GM23338 (cell line): Measurements from ENCODE around the gene TMEM138. TPM values are rescaled to one million over a fixed set of nuclear protein-coding genes. Genes with fewer than 3 reads are reported as not detected.

Experiments used
- ATAC-seq: fragments of 200-7000 bp; cut with Tn5 transposase; 3 replicates; pipeline ENCODE4 v1.9.1; 2020
- DNase-seq: peaks from one replicate; pipeline ENCODE4 v3.0.0-alpha.2; 2015; ENCODE audit warnings: low spot score
- H2AFZ ChIP-seq: fragments of 200-600 bp; sonication (generic); 2 replicates; pipeline ENCODE4 v1.8.0; 2016; ENCODE audit warnings: antibody characterized with exemption, mild to moderate bottlenecking, moderate library complexity
- H3F3A ChIP-seq: fragments of 200-600 bp; sonication (generic); replicated peaks from 2 replicates; pipeline ENCODE4 v1.8.0; 2017; ENCODE audit warnings: antibody characterized with exemption, mixed run types, low read depth
- H3K27ac ChIP-seq: fragments of 200-600 bp; sonication (generic); 2 replicates; pipeline ENCODE4 v1.6.1; 2016; ENCODE audit warnings: low read depth
- H3K27me3 ChIP-seq: fragments of 200-600 bp; sonication (generic); 2 replicates; pipeline ENCODE4 v1.8.0; 2016; ENCODE audit warnings: mild to moderate bottlenecking, mixed run types, moderate library complexity; ENCODE audit not compliant: insufficient read depth
- H3K36me3 ChIP-seq: fragments of 200-600 bp; sonication (generic); 2 replicates; pipeline ENCODE4 v1.8.0; 2016; ENCODE audit warnings: mild to moderate bottlenecking; ENCODE audit not compliant: insufficient read depth
- H3K4me1 ChIP-seq: fragments of 200-600 bp; sonication (generic); 2 replicates; pipeline ENCODE4 v1.8.0; 2016; ENCODE audit warnings: mild to moderate bottlenecking, moderate library complexity; ENCODE audit not compliant: insufficient read depth
- H3K4me2 ChIP-seq: fragments of 200-600 bp; sonication (generic); 2 replicates; pipeline ENCODE4 v1.7.1; 2017; ENCODE audit warnings: mixed run types
- H3K4me3 ChIP-seq: fragments of 200-600 bp; sonication (generic); 2 replicates; pipeline ENCODE4 v1.6.1; 2016; ENCODE audit warnings: mixed run types
- H3K79me2 ChIP-seq: fragments of 200-600 bp; sonication (generic); replicated peaks from 2 replicates; pipeline ENCODE4 v1.8.0; 2017; ENCODE audit warnings: mild to moderate bottlenecking; ENCODE audit not compliant: insufficient read depth
- H3K9me2 ChIP-seq: fragments of 200-600 bp; sonication (generic); 2 replicates; pipeline ENCODE4 v1.8.0; 2017; ENCODE audit not compliant: insufficient read depth
- H4K20me1 ChIP-seq: fragments of 200-600 bp; sonication (generic); replicated peaks from 2 replicates; pipeline ENCODE4 v1.8.0; 2017; ENCODE audit warnings: mild to moderate bottlenecking; ENCODE audit not compliant: insufficient read depth
- H3K27ac Mint-ChIP-seq: 2 replicates; pipeline ENCODE4 v1.8.0; 2020; ENCODE audit warnings: inconsistent platforms, mild to moderate bottlenecking, moderate library complexity, mixed read lengths
- H3K27me3 Mint-ChIP-seq: 3 replicates; pipeline ENCODE4 v1.8.0; 2022; ENCODE audit warnings: low read depth, mild to moderate bottlenecking, moderate library complexity, mixed read lengths, inconsistent platforms; ENCODE audit not compliant: insufficient read depth, poor library complexity
- H3K36me3 Mint-ChIP-seq: 3 replicates; pipeline ENCODE4 v1.8.0; 2021; ENCODE audit warnings: low read depth, mild to moderate bottlenecking, inconsistent platforms, moderate library complexity, mixed read lengths
- H3K4me1 Mint-ChIP-seq: 3 replicates; pipeline ENCODE4 v1.8.0; 2020; ENCODE audit warnings: mild to moderate bottlenecking, inconsistent platforms, mixed read lengths
- H3K4me3 Mint-ChIP-seq: 3 replicates; pipeline ENCODE4 v1.8.0; 2021; ENCODE audit warnings: moderate library complexity, mild to moderate bottlenecking, inconsistent platforms, mixed read lengths
- H3K9me3 Mint-ChIP-seq: 3 replicates; pipeline ENCODE4 v1.8.0; 2020; ENCODE audit warnings: moderate library complexity, mild to moderate bottlenecking, inconsistent platforms, mixed read lengths
- CREB1 ChIP-seq: fragments of 250-450 bp; sonication (Bioruptor Pico); IDR thresholded peaks from 2 replicates; pipeline ENCODE4 v1.5.0; 2020; ENCODE audit warnings: low read depth, mild to moderate bottlenecking, moderate library complexity
- ETS1 ChIP-seq: IDR thresholded peaks from 2 replicates; pipeline ENCODE4 v1.6.1; 2016; ENCODE audit warnings: antibody characterized with exemption
- EZH2 ChIP-seq: fragments of 200-600 bp; sonication (generic); IDR thresholded peaks from one replicate; pipeline ENCODE4 v1.8.0; 2017; ENCODE audit warnings: antibody characterized with exemption, mild to moderate bottlenecking, low read depth; ENCODE audit not compliant: unreplicated experiment
- EZH2phosphoT487 ChIP-seq: fragments of 200-600 bp; sonication (generic); IDR thresholded peaks from one replicate; pipeline ENCODE4 v1.8.1; 2018; ENCODE audit warnings: antibody characterized with exemption; ENCODE audit not compliant: unreplicated experiment
- JUNB ChIP-seq: IDR thresholded peaks from one replicate; pipeline ENCODE4 v1.6.1; 2016; ENCODE audit warnings: antibody characterized with exemption; ENCODE audit not compliant: unreplicated experiment
- NANOG ChIP-seq: IDR thresholded peaks from 2 replicates; pipeline ENCODE4 v1.6.1; 2016; ENCODE audit warnings: antibody characterized with exemption, borderline replicate concordance
- ZNF462 ChIP-seq: fragments of 250-450 bp; sonication (Bioruptor Pico); IDR thresholded peaks from 2 replicates; pipeline ENCODE4 v1.5.0; 2020; ENCODE audit warnings: mild to moderate bottlenecking, moderate library complexity
- polyA plus RNA-seq: library from polyadenylated mRNA; unstranded; fragments of >200 nt; fragmentation: Nextera tagmentation; extraction: Ambion mirVana; gene quantifications from 2 replicates; pipeline ENCODE4 v1.2.1, GENCODE V29; 2016
- total RNA-seq: library from RNA; depleted of rRNA; stranded (reverse); fragments of >200 nt; shearing (Covaris generic); gene quantifications from 2 replicates; pipeline ENCODE4 v1.2.3, GENCODE V29; 2014

TMEM138 gene
- total and polyA plus RNA-seq, 2 experiments from 2014 or later = 30.2 to 32.1 TPM

- TF ChIP-seq CREB1 (CRISPR knock-in tag) = no peak
- TF ChIP-seq ETS1 = no peak
- no peak for TF ChIP-seq NANOG
- no peak for TF ChIP-seq EZH2phosphoT487
- TF ChIP-seq JUNB = no peak
- TF ChIP-seq ZNF462 = no peak
These were observed 30.5 kb upstream of the TMEM138 start (continued) for GRCh38 chr11:61331651-61332050.

- Mint-ChIP-seq H3K36me3 (peaks cover 38% of the 10 kb centered on the region), H3K9me3 (no peaks in the 10 kb centered on the region), H3K4me1 (peaks cover 39% of the 10 kb centered on the region), H3K27me3 (peaks cover 19% of the 10 kb centered on the region), H3K27ac (peak overlapping the region; percentile 97), H3K4me3 (peak overlapping the region; percentile 98)
- no peak for TF ChIP-seq EZH2
- Histone ChIP-seq H3K27ac (peak overlapping the region; percentile 95), H3K79me2 (peaks cover 56% of the 10 kb centered on the region), H3F3A (peaks cover 42% of the 10 kb centered on the region), H3K4me1 (peaks cover 24% of the 10 kb centered on the region), H2AFZ (peak overlapping the region; percentile 90; the same call in 1 of the 2 replicates), H3K36me3 (peaks cover 25% of the 10 kb centered on the region), H3K27me3 (no peaks in the 10 kb centered on the region), H3K4me2 (peak overlapping the region; percentile 98), H3K9me2 (no peaks in the 10 kb centered on the region), H4K20me1 (peaks cover 33% of the 10 kb centered on the region), H3K4me3 (peak overlapping the region; percentile 99)
- ATAC-seq (peak; percentile 40), DNase-seq (peak; percentile 61)
These were observed 29.8 kb upstream of the TMEM138 start for GRCh38 chr11:61332281-61332796.
